Hematopoietic multipotent progenitor cell treated with erythropoietin and hydrocortisone succinate and interleukin-3 and kit ligand, for 8 days (in vitro differentiated cells): ENCODE measurements around the gene GRIN2A.

Experiments used
- DNase-seq: peaks from one replicate; pipeline ENCODE4 v3.0.0-alpha.2; 2015

GRIN2A gene

DNA sequence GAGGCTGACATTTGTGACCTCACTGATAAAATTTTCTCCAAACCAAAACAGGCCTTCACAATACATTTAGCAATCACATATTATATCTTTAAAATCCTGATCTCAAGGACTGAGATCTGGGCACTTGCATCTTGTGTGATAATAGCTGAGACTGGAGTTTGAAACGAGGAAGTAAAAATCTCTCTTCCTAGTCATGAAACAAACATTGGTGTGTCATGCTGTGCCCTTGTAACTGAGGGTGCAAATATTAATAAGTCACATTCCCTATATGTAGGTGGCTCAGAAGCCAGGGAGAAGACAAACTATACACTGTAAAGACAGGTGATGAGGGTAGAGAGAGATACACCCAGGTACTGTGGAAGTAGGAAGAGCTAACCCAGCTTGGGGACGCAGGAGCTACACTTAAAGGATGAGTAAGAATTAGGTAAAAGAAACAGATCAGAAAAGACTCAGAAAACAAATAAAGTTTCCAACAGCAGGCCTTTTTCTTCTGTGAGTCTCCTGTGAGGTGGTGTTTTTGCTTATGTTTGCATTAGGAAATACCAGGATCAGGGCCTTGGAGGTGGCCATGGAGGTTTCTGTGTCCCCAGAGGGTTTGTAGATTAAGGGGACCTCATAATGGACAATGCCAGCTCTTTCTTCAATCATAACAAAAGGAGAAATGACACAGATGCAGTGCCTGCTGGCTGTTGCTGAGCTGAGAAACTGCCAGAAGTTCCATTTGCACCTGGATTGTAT lies 335.7 kb downstream of the GRIN2A start:
- DNase-seq, result no peak

DNA sequence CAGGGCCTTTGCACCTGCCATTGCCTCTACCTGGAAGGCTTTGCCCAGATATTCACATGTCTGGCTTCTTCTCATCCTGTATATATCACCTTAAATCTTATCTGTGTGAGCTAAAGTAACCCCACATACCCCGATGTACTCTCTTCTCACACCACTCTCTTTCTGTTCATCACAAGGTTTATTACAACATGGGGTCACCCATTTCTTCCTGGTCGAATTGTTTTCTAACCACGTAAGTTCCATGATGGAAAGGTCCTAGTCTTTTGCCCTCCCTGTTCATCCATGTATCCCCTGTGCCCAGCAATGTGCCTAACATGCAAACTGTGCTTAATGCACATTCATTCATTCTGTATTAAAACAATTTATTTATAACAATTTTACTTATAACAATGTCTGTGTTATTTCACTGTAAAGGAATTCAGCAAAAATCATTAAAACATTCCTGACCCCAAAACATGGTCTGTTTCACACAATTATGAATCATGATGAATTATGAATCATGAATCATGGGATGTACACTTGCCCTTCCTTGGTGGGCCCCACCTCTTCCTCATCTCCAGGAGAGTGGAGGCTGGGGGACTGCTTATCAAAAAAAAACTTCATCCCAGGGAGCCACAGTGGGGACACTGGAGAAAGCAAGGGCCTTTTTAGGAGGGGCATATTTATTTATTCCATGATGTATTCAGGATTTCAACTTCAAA lies 336.4 kb downstream of the GRIN2A start:
- no peak for DNase-seq

DNA sequence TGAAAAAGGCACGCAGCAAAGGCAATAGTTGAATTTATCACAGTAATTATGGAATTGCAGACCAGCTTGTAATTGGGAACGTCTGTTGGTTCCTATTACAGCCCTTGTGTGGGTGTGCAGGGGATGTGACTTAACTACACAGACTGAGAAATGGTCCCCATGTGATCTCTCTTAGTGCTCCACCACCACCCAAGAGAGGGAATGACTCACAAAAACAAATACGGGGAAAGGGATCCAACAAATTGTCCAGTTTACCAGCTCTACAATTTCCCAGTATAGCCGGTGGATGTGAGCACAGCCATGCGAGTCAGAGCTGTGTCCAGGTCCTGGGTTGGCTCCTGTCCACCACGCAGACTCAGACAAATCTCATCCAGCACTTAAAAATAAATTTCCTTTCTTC lies 337.9 kb downstream of the GRIN2A start:
- DNase-seq, result no peak

DNA sequence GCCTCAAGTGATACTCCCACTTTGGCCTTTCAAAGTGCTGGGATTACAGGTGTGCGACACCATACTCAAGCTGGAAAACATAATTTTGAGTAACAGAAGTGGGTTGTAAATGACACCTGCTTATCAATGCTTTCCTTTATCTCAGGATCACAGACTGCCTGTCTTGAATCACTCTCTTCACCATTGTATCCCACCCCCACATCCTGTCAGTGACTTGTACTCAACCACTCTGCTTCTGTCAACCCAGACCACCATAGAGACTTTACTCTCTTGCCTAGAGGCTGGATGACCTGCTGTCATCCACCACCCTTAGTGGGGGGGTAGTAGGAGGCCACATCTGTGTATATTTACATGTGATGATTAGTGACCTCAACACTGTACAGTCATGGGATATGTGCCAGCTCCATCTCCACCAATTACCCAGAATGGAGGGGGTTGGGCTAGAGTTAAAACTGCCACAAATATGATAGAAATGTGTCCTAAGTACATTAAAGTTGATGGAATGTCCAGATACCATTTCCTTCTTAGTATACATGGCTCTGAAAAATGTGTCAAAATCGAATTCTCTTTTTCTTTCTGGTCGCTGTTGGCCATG lies 338.7 kb downstream of the GRIN2A start:
- no peak for DNase-seq

DNA sequence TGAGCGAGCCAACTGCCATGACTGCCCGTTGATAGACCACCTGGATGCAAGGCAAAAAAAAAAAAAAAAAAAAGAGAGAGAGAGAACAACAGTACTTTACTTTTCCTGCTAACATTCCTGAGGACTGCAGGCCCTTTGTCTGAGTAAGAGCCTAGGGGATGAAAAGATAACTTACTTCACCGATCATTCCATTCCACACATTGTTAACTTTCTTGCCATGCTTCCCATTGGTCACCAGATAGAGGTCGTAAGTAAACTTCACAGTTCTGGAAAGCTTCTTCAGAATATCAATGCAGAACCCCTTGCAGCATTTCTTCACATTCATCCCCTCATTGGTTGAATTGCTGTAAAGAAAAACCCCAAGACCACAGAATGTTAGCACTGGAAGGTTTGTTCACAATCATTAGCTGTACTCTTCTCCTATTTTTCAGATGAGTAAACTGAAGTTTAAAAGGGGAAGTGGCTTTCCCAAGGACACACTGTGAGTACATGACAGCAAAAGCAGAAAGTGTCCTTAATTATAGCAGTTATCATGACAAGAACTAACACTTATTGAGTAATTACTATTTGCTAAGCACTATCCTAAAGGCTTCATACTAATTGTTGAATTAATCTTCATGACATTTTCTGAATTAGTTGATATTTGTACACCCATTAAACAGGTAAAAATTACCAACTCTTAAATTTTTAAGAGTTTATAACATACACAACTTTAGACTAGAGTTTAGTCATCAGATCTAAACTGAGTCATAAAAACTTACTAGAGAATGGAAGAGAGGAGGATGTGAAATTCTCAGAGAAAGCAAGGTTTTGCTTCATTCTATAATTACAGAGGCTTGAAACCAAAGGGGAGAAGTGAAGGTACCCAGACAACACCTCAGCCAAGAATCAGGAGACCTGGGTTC lies 341.2 kb downstream of the GRIN2A start:
- no peak for DNase-seq

DNA sequence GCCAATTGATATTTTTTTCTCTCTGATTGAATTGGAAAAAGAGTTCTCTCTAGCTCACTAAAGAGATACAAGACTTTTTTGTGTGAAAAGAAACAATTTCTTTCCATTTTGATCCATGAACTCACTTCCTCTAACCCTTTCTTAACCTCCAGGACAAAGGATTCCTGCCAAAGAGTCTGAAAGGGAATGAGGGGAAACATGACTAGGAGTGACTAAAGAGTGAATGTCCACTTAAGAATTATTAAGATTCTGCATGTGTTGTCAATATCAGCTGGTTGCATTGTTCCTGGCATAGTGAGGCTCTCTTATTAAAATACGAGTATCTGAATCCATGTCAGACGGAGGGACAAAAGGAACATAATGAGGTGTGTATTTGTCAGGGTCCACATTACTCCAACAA lies 344.7 kb downstream of the GRIN2A start:
- no peak for DNase-seq

DNA sequence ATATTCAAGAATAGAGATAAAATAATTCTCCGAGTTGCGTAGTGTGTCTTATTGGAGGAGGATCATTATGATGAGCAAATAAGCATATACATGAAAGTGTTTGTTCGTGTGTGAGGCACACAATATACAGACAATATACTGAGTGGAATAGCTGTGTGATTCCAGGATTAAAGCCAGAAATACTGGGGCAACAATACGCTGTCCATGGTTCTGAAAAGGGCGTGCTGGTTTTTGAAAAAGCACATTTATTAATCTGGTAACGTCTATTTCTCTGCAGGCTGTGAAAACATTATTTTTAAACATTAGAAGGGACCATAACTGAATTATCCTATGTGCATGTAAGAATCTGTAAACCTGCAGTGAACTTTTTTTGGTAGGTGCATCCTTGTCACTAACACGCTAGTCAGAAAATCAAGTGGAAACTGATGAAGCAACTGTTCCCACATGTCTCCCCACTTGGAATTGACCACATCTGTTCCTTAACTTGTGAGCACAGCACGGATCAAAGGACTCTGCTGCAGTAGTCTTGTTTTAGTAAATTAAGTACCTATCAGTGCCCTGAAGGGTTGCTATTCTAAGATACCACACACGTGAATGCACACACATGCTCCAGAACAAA lies 346.0 kb downstream of the GRIN2A start:
- DNase-seq, result peak; percentile 17

DNA sequence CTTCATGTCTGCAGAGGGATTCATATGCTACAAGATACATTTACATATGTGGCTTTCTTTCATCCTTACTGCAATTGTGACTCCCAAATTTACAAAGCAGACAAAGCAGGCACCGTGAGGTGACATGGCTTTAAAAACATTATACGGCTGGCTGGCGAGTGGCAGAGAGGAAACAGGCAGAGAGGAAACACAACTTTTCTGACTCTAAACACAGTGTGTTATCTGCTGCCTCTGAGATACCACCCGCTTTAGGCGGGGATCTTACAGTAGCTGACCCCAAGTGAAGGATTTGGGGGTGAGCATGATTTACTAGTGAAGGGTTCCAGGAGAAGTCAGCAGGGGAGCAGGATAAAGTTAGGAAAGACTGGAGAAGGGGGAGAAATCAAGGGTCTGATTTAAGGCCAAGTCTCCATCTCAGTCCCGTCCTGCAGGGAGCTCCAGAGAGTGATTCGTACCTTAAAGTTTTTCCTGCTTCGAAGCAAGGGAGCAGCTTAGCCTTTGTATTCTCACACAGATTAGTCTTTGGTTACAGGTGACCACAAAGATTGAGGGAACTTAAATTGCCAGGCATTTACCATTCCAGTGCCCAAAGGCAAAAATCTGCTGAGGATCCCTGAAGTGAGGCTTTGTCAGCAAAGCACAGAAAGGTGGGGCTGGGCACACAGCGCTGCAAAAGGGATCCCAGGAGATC lies 355.0 kb downstream of the GRIN2A start:
- DNase-seq, result no peak

DNA sequence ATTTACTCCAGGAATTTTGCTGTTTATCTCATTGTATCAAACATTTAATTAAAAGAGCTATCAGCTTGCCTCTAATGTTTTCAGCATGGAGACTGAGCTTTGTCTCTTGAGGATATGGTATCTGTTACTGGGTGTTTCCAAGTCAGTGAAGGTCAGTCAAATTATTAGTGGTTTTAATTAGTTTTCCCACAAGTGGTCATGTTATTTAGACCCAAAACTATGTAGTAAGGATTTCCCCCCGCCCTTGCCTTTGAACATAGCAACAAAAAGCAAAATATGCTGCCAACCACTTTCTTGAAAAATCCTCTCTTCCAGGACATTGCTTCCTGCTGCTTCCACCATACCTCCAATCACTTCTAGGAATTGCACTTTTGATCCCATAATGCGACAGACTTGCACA lies 355.6 kb downstream of the GRIN2A start:
- DNase-seq, result no peak

DNA sequence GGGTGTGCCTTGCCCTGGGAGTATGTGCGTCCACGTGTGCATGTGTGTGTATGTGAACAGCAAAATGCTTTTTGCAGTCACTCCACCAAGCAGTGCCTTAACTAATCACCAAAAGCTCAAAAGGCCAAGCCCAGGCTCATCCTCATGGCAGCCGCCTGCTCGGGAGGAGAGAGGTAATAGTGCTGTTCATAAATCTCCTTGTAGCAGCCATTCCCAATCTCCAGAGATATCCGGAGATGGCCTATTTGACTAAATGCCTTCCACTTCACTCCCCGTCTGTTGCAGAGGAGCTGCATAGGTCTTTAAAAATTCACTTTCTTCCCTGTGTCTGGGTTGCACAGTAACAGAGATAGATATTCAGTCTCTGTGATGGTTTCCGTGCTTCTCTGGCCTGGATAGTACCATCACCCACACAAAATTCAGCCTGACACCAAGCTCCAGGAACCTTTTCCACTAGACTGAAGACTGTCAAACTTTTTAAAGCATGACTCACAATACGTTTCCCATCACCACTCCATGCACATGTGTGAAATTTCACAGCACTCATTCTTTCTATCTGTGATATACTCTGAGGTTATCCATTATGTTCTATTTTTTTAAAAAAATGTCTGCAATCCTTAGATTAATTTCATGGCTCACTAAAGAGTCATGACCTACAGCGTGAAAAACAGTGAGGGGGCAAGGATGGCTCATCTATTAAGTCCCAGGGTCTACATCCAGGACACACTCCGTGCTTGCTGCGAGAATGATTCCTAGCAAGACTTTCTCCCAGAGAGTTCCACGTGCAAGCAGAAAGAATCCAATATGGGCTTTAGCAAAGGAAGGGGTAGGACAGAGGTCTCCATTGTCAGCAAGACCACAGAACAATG lies 357.8 kb downstream of the GRIN2A start:
- no peak for DNase-seq

DNA sequence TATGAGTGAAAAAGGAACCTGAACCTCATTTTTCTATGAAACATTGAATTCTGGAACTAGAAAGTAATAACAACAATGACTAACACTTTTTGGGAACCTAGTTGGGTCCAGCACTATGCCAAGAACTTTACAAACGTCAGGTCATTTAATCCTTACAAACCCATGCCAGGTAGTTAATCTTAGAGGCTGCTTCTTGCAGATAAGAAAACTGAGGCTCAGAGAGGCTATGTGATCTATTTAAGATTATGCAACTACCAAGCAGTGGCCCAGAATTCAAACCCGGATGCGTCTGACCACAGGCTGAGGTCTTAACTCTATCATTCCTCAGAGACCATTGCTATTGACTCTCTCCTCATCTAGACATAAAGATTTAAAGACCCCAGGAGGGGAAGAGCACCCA lies 358.7 kb downstream of the GRIN2A start:
- DNase-seq, result no peak

DNA sequence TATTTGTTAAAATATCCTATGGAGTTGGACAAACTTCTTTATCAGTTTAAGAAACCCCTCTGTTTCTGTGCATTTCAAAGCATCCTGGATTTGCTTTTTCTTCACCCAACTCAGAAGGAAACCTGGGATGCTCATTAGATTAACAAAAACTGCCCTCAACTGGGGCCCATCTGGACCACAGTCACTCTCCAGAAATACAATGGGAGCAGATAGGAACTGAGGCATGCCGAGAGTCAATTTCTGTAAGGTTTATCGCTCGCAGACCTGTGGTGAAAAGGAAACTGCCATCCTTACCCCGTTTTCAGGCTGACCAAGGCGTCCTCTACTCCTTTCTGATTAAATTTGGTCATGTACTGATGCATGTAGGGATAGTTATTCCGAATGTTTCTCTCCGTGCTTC lies 360.3 kb downstream of the GRIN2A start:
- no peak for DNase-seq

DNA sequence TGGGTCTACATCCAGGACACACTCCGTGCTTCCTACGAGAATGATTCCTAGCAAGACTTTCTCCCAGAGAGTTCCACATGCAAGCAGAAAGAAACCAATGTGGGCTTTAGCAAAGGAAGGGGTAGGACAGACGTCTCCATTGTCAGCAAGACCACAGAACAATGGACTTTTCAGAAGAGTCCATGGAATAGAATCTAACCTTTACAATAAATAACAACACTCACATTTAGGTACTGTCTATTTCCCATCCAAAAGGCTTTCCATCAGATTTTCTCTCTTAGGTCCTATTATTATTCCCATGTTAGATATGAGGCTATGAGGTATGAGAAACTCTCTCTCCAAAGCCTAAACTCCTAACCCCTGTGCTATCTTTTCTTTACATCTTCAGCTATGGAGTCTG lies 360.9 kb downstream of the GRIN2A start:
- DNase-seq, result no peak

DNA sequence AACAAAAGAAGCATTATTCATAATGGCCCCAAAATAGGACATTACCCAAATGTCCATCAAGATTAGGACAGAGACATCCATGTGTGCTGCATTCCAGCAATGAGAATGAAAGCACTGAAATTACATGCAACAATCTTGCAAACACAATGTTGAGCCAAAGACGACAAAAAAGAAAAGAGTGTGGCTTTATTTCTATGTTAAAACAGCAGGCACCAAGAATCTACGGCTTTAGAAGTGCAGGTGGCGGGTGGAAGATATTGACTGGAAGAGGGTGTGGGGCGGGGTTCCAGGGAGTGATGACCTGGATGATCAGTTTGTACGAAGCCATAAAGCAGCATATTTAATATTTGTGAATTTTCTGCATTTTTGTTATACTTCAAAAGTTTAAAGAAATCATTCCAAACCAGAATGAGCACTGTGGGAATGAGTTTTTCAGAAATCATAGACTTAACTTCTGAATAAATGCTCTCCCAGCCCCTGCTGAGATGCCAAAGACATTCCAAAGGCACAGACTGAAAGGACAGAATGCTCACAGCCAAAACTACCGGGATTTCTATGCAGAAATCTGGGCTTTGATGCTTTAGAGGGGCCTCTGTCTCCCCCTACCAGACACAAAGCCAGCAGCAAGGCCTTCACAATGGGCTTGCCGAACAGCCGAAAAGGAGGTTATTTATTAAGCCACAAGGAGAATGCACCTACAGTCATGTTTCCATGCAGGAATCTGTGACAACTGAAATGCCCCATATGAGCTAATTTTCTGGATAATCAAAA lies 361.6 kb downstream of the GRIN2A start:
- DNase-seq, result no peak

DNA sequence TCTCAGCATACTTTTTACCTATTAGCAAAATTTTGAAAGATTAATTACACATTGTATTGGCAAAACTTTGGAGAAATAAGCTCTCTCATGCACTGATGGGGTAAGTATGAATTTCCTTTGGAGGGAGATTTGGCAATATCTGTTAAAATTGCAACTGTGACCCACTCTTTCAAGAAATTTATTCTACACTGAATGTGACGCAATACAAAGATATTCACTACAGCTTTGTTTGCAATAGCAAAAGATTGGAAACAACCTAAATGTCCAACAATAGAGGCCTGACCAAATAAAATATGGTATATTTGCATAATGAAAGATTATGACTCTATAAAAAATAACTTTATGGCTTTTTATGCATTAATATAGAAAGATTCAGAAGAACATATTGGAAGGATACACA lies 363.5 kb downstream of the GRIN2A start:
- DNase-seq, result no peak

DNA sequence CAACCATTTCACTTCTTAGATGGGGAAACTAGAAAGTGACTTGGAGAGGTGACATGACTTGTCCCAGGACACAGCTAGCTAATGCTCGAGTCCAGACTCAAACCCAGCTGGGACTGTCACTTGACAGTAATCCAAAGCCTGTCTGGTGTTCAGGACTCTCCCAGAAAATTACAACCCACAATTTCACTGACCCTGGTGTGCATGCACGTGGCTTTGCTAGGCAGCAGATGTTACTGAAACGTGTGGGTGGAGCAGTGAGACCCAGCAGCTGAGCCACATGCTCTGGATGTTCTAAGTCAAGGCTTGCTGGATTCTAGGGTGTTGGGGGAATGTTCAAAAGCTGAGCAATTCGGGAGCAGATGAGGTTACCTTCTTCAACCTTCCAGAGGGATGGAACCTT lies 364.6 kb downstream of the GRIN2A start:
- no peak for DNase-seq

DNA sequence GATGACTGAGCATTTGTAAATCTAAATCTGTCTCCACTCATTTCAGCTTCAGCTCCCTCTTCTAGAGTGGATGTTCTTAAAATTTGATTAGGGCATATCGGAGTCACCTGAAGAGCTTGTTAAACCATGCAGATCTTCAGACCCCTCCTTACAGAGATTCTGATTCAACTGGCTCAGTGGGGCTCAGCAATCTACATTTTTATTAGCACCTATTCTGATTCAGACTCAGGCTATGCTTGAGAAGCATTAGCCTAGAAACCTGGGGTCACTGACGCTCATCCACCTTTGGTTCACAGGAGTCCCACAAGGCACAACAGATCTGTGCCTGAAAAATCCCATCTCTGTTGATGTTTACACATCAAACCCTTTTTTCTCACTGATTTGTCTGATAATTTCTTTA lies 365.6 kb downstream of the GRIN2A start:
- no peak for DNase-seq

DNA sequence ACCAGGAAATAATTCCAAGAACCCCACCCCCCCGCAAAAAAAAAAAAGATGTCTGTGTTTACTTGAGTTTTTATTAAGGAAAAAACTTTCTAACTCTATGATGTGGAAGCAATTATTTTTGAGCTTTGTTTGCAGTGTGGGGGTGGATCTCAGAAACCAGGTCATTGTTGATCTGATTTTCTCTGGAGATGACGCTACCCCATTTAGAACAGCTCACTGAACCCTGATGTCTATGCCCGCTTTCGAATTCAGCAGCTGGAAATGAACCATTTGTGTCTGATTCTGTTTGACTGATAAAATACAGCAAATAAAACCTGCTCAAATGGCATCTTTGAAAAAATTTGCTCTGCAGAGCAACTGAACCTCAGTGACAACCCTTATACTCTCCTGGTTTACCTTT lies 368.6 kb downstream of the GRIN2A start:
- no peak for DNase-seq

DNA sequence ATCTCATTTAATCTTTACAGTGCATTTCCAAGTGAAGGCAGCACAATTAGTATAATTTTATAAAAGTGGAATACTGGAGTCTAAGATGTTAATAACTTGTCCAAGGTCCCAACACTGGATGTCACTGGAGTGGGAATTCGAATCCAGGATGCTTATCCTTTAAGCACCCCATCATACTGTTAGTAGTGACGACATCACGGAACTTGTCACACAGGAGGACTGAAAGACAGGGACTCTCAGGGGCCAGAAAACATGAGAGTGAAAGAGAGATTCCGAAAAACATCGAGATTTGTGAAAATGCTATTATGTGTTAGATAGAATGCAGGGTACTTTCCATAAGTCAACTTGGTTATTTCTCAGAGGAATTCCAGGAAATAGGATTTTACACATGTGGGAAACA lies 374.0 kb downstream of the GRIN2A start:
- no peak for DNase-seq

DNA sequence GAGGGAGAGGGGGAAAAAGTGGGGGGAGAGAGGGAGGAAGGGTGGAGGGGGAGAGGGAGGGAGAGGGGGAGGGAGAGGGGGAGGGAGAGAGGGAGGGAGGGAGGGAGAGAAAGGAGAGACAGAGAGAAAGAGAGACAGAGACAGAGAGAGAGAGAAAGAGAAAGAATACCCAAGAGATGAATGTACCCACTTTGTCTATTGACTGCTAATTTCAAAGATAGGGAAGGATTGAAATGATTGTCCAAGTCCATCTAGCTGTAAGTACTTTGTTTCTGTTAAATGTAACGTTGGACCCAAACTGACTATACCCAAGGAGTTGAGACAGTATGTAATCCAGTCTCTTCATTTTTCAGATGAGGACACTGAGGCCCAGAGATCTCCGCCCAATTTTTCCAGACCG lies 374.9 kb downstream of the GRIN2A start:
- no peak for DNase-seq
